Hematopoietic multipotent progenitor cell treated with erythropoietin and hydrocortisone succinate and interleukin-3 and kit ligand, for 6 days (in vitro differentiated cells): Measurements from ENCODE around the gene SOD2.
"Not testable (repeated sequence)": the region's sequence is repeated elsewhere in the genome, so short reads cannot be mapped to it uniquely, and the experiment has no call there.

ENCODE experiments used
- DNase-seq: peaks from one replicate; pipeline ENCODE4 v3.0.0-alpha.2; 2015

SOD2 gene

GRCh38 chr6:159681191-159681880 lies 11.7 kb downstream of the SOD2 start:
- no peak for DNase-seq

GRCh38 chr6:159680104-159680503 lies 12.9 kb downstream of the SOD2 start:
- no peak for DNase-seq

- DNase-seq: no peak
Measured at GRCh38 chr6:159679091-159680077, 13.7 kb downstream of the SOD2 start.

GRCh38 chr6:159678574-159678973 lies 14.5 kb downstream of the SOD2 start:
- no peak for DNase-seq

GRCh38 chr6:159677506-159678165 lies 15.4 kb downstream of the SOD2 start:
- no peak for DNase-seq

GRCh38 chr6:159676890-159677505 lies 16.0 kb downstream of the SOD2 start:
- no peak for DNase-seq

- DNase-seq: not testable (repeated sequence)
Measured at GRCh38 chr6:159676236-159676635, 16.8 kb downstream of the SOD2 start.

- no peak for DNase-seq
Measured at GRCh38 chr6:159665868-159666635, 27.0 kb downstream of the SOD2 start.

GRCh38 chr6:159663368-159663889 lies 29.6 kb downstream of the SOD2 start:
- DNase-seq: not testable (repeated sequence)

- not testable (repeated sequence) for DNase-seq
Measured at GRCh38 chr6:159661977-159662376, 31.1 kb downstream of the SOD2 start.

- DNase-seq: no peak
Measured at GRCh38 chr6:159655409-159655988, 37.5 kb downstream of the SOD2 start.

- peak; percentile 90 for DNase-seq
Measured at GRCh38 chr6:159654483-159655098, 38.5 kb downstream of the SOD2 start.

GRCh38 chr6:159650314-159650713 lies 42.7 kb downstream of the SOD2 start:
- no peak for DNase-seq

GRCh38 chr6:159649441-159649840 lies 43.6 kb downstream of the SOD2 start:
- DNase-seq: no peak

- DNase-seq: peak; percentile 22
Measured at GRCh38 chr6:159646733-159647132, 46.3 kb downstream of the SOD2 start.

GRCh38 chr6:159646116-159646515 lies 46.9 kb downstream of the SOD2 start:
- no peak for DNase-seq

GRCh38 chr6:159645640-159646039 lies 47.4 kb downstream of the SOD2 start:
- no peak for DNase-seq
